ENCODE data around the gene TBC1D19. TPM values are rescaled to one million over a fixed set of nuclear protein-coding genes. Genes with fewer than 3 reads are reported as not detected.

The TBC1D19 gene
- total and polyA plus RNA-seq, 9 of the 15 experiments (the other 6 are each of a cell fraction or from before 2014, with no cell fraction given), result 0.73 to 5.6 (median 3.7) TPM

GRCh38 chr4:26619784-26620183 lies 35.9 kb downstream of the TBC1D19 start:
- intact Hi-C loops (cut with micrococcal nuclease), result no loop called here
- TF ChIP-seq PHF21A (IDR thresholded peaks at IDR 0.05; ENCODE audit: borderline replicate concordance, low read depth) (no peak), RERE (CRISPR knock-in tag; IDR thresholded peaks at IDR 0.05; ENCODE audit: borderline replicate concordance) (no peak), ZNF3 (CRISPR knock-in tag; IDR thresholded peaks at IDR 0.05) (no peak), ARID3A (IDR thresholded peaks at IDR 0.05; ENCODE audit: borderline replicate concordance, low read depth, low read length) (no peak), SPI1 (IDR thresholded peaks at IDR 0.05; ENCODE audit: borderline replicate concordance, low read depth, low read length) (no peak), OTX1 (CRISPR knock-in tag; IDR thresholded peaks at IDR 0.05) (no peak)

More at GRCh38 chr4:26619784-26620183, 35.9 kb downstream of the TBC1D19 start:
- Histone ChIP-seq H3K36me3 (ENCODE audit: control insufficient read depth, insufficient read depth, low read length) (no peaks in the 10 kb centered on the region), H3K27me3 (ENCODE audit: control insufficient read depth in 2 of 2, insufficient read depth in 2 of 2, low read length in 2 of 2) (no peaks in the 10 kb centered on the region), H3K9me3 (replicated peaks; ENCODE audit: control insufficient read depth, insufficient read depth, low read depth, low read length) (no peaks in the 10 kb centered on the region), H4K20me1 (replicated peaks; ENCODE audit: control insufficient read depth, insufficient read depth, low read length) (no peaks in the 10 kb centered on the region), H3K4me2 (ENCODE audit: insufficient read depth, low read length) (no peak overlapping the region), H3K27ac (ENCODE audit: extremely low read depth, low read depth, low read length) (no peak overlapping the region), H3K9me1 (ENCODE audit: control insufficient read depth, insufficient read depth, low read length) (no peaks in the 10 kb centered on the region), H2AFZ (ENCODE audit: low read depth, low read length) (no peak overlapping the region), H3K9ac (ENCODE audit: insufficient read depth in 1 of 2, low read depth in 2 of 2, low read length in 2 of 2) (no peak overlapping the region), H3K4me3 (no peak overlapping the region), H3K79me2 (ENCODE audit: control insufficient read depth, insufficient read depth, low read length) (no peaks in the 10 kb centered on the region), H3K4me1 (replicated peaks in 1 of 2; ENCODE audit: control insufficient read depth in 2 of 2, insufficient read depth in 2 of 2, low read length in 2 of 2) (peaks cover 5 to 16% of the 10 kb centered on the region in 2 experiments; a peak in 4 of 5 replicates)
- ChIA-PET CTCF (ENCODE audit: low intra/inter-chr PET ratio) (no interaction called here), POLR2A (no interaction called here)
- no TSS peak for BruUV-seq (replicated peaks)
- ATAC-seq (no peak), FAIRE-seq (no peak), DNase-seq (ENCODE audit: extremely low read depth in 1 of 4, low spot score in 3 of 4) (no peak)
- in situ Hi-C loops (cut with MboI), result no loop called here
